Measurements from ENCODE around the gene CCDC82.

The CCDC82 gene

DNA sequence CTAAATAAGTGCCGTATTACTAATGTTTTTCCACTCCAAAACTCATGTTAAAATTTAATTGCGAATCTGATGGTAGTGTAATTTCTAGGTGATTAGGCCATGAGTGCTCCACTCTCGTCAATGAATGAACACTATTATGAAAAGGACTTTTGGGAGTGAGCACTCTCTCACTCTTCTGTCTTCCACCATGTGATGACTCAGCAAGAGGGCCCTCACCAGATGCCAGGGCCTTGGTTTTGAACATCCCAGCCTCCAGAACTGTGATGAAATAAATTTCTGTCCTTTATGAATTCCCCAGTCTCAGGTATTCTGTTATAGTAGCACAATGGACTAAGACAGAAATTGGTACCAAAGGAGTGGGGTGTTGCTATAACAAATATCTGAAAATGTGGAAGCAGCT, 8.2 kb upstream of the CCDC82 start:
- H3K4me3 ChIP-seq (ENCODE audit: low read depth, low read length) = no peak overlapping the region
- no peak for TF ChIP-seq CTCF (IDR thresholded peaks at IDR 0.05; ENCODE audit: insufficient read depth, low read depth, low read length, missing control alignments)
- no peak for DNase-seq (ENCODE audit: low read depth)

- no peak for TF ChIP-seq CTCF (IDR thresholded peaks at IDR 0.05; ENCODE audit: insufficient read depth, low read depth, low read length, missing control alignments)
- no peak for DNase-seq (ENCODE audit: low read depth)
Observed at GRCh38 chr11:96396637-96397036, 6.9 kb upstream of the CCDC82 start.

GRCh38 chr11:96394773-96395172, 5.1 kb upstream of the CCDC82 start:
- no peak for DNase-seq (ENCODE audit: low read depth)
- TF ChIP-seq CTCF (IDR thresholded peaks at IDR 0.05; ENCODE audit: insufficient read depth, low read depth, low read length, missing control alignments) = no peak
- H3K4me3 ChIP-seq (ENCODE audit: low read depth, low read length) = no peak overlapping the region

More at GRCh38 chr11:96396637-96397036, 6.9 kb upstream of the CCDC82 start:
- no peak overlapping the region for H3K4me3 ChIP-seq (ENCODE audit: low read depth, low read length)

DNA sequence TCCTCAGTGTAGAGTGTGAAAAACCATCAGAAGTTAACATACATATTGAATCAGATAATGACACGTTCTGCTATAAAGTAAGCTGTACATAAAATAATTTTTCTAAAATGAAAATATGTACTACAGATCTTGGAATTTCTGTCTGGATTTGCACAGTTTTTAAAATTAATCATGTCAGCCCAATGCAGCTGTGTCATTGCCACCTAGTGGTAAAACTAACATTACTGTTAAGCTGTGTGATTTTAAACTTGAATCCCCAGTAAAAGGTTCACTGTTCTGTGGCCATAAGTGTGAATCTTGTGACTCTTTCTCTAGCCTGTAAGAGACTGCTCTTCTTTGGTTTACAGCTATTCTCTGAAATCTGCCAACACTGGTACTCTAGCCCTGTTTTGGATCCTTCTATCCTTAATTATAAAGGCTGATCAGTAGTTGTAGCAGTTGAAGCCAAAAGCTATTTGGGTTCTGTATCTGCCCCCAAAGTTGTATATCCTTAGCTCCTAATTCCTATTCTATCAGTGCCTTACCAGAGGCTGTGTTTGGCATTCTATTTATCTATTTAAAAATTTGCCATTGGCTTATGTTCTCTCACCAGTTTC, 4.1 kb upstream of the CCDC82 start:
- H3K4me3 ChIP-seq (ENCODE audit: low read depth, low read length) = no peak overlapping the region
- TF ChIP-seq CTCF (IDR thresholded peaks at IDR 0.05; ENCODE audit: insufficient read depth, low read depth, low read length, missing control alignments) = peak; percentile 54
- DNase-seq (ENCODE audit: low read depth) = peak; percentile 46

DNA sequence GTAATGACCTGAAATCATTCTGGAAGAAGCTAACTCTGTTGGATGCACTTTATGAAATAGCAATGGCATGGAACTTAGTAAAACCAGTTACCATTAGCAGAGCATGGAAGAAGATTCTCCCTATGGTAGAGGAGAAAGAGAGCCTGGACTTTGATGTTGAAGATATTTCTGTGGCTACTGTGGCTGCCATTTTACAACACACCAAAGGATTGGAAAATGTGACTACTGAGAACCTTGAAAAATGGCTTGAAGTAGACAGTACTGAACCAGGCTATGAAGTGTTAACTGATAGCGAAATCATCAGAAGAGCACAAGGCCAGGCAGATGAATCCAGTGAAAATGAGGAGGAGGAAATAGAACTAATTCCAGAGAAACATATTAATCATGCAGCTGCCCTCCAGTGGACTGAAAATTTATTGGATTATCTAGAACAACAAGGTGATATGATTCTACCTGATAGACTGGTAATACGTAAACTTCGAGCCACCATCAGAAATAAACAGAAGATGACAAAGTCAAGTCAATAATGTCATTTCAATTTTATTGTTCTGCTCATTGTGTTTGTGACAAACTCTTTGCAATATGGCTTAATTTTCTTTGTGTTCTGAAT, 2.1 kb upstream of the CCDC82 start:
- TF ChIP-seq CTCF (IDR thresholded peaks at IDR 0.05; ENCODE audit: insufficient read depth, low read depth, low read length, missing control alignments) = no peak
- no peak overlapping the region for H3K4me3 ChIP-seq (ENCODE audit: low read depth, low read length)
- no peak for DNase-seq (ENCODE audit: low read depth)

DNA sequence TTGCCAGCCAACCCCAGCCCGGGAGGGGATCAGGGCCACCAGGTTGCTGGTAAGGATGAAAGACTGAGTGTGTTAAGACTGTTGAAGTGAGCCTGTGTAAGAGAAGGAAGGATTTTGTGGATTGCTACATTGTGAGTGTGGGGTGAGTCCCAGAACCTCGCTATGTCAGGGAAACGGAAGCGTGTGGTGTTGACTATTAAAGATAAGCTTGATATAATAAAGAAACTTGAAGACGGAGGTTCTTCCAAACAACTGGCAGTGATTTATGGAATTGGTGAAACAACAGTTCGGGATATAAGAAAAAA, 728 bp upstream of the CCDC82 start:
- DNase-seq (ENCODE audit: low read depth) = no peak
- peak overlapping the region; percentile 98 for H3K4me3 ChIP-seq (ENCODE audit: low read depth, low read length)
- TF ChIP-seq CTCF (IDR thresholded peaks at IDR 0.05; ENCODE audit: insufficient read depth, low read depth, low read length, missing control alignments) = no peak

All from GM12865 (cell line).